ENCODE data around the gene SHB. TPM values are rescaled to one million over a fixed set of nuclear protein-coding genes. Genes with fewer than 3 reads are reported as not detected.

The SHB gene
- total RNA-seq, 4 donors from 2014 or later: 9.7 to 17.5 (median 14.2) TPM

GRCh38 chr9:38092656-38093055 lies 23.6 kb upstream of the SHB start:
- WGBS, 2 donors (ENCODE audit: low coverage in 1 of 2): 90% methylated on average over 2 of the region's 2 CpGs
- no peaks in the 10 kb centered on the region for H3K9me3 ChIP-seq
- ATAC-seq: no peak
- TF ChIP-seq EP300 (IDR thresholded peaks at IDR 0.05) (no peak), POLR2A (IDR thresholded peaks at IDR 0.05) (no peak), POLR2AphosphoS5 (IDR thresholded peaks at IDR 0.05) (no peak), CTCF (IDR thresholded peaks at IDR 0.05) (no peak)
- no peak overlapping the region for H3K27ac ChIP-seq
- H3K36me3 ChIP-seq: no peaks in the 10 kb centered on the region
- H3K4me3 ChIP-seq: no peak overlapping the region
- H3K4me1 ChIP-seq: peaks cover 0 to 9% (median 0%) of the 10 kb centered on the region in 3 donors
- H3K27me3 ChIP-seq: no peaks in the 10 kb centered on the region

DNA sequence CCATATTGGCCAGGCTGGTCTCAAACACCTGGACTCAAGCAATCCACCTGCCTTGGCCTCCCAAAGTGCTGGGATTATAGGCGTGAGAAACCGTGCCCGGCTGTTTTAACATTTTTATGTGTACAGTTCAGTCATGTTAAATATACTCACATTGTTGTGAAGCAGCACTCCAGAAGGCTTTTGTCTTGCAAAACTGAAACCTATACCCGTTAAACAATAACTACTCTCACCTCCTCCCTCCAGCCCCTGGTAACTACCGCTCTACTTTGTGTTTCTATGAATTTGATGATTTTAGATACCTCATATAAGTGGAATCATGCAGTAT lies 23.1 kb upstream of the SHB start:
- H3K4me3 ChIP-seq: no peak overlapping the region
- no peak for ATAC-seq
- WGBS, 2 donors (ENCODE audit: low coverage in 1 of 2): 90 to 100% methylated on average over 1 to 5 of the region's 5 CpGs
- TF ChIP-seq CTCF (IDR thresholded peaks at IDR 0.05): no peak
- no peak for TF ChIP-seq POLR2AphosphoS5 (IDR thresholded peaks at IDR 0.05)
- TF ChIP-seq EP300 (IDR thresholded peaks at IDR 0.05): no peak
- no peak for TF ChIP-seq POLR2A (IDR thresholded peaks at IDR 0.05)
- no peaks in the 10 kb centered on the region for H3K9me3 ChIP-seq
- no peaks in the 10 kb centered on the region for H3K36me3 ChIP-seq
- H3K4me1 ChIP-seq: peaks cover 0 to 9% (median 0%) of the 10 kb centered on the region in 3 donors
- no peak overlapping the region for H3K27ac ChIP-seq
- H3K27me3 ChIP-seq: no peaks in the 10 kb centered on the region

DNA sequence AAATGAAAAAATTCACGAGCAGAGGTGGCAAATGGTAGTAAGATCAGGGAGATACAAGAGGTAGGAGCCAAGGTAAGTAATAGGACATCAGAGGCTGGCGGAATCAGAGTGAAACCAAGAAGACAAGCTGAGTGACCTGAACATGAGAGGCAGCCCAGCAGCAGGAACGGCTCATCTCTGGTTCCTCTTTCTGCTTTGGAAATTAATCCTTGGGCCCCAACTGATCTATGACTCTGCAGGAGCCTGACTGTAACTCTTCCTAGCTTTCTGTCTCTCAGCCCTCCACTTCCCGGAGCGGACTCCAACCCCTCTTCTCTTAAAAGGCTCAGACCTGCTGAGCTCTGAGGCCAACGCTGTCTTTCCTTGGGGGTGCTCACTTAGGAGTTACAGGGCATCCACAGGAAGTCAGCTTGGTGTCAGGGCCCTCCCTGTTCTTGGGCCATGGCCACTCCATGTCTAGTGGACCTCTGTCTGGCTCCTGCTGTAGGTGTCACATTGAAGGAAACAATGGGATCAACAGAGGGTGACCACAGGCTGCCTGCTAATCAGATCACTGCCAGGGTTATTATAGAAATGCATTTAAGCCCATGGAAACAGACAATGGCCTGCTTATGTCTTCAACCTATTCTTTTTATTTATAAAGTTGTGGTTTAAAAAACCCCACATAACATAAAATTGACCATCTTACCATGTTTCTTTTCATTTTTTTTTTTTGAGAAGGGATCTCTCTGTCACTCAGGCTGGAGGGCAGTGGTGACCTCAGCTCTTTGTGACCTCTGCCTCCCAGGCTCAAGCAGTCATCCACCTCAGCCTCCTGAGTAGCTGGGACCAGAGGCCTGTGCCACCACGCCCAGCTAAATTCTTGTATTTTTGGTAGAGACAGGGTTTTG lies 22.5 kb upstream of the SHB start:
- ATAC-seq: no peak
- 79 to 97% methylated on average over 5 to 7 of the region's 7 CpGs for WGBS, 2 donors (ENCODE audit: low coverage in 1 of 2)

GRCh38 chr9:38090170-38090569 lies 21.1 kb upstream of the SHB start:
- no peaks in the 10 kb centered on the region for H3K9me3 ChIP-seq
- 80 to 82% methylated on average over 9 of the region's 9 CpGs for WGBS, 2 donors (ENCODE audit: low coverage in 1 of 2)

More for the DNA sequence above, 22.5 kb upstream of the SHB start:
- H3K27me3 ChIP-seq: no peaks in the 10 kb centered on the region
- peaks cover 0 to 9% (median 0%) of the 10 kb centered on the region in 3 donors for H3K4me1 ChIP-seq
- no peaks in the 10 kb centered on the region for H3K9me3 ChIP-seq
- H3K4me3 ChIP-seq: no peak overlapping the region
- no peak overlapping the region for H3K27ac ChIP-seq
- TF ChIP-seq CTCF (IDR thresholded peaks at IDR 0.05) (no peak), EP300 (IDR thresholded peaks at IDR 0.05) (no peak), POLR2A (IDR thresholded peaks at IDR 0.05) (no peak), POLR2AphosphoS5 (IDR thresholded peaks at IDR 0.05) (no peak)
- no peaks in the 10 kb centered on the region for H3K36me3 ChIP-seq

More at GRCh38 chr9:38090170-38090569, 21.1 kb upstream of the SHB start:
- H3K27me3 ChIP-seq: no peaks in the 10 kb centered on the region
- ATAC-seq: no peak
- H3K4me3 ChIP-seq: no peak overlapping the region
- no peaks in the 10 kb centered on the region for H3K36me3 ChIP-seq
- H3K27ac ChIP-seq: no peak overlapping the region
- H3K4me1 ChIP-seq: peaks cover 0 to 9% (median 0%) of the 10 kb centered on the region in 3 donors
- TF ChIP-seq EP300 (IDR thresholded peaks at IDR 0.05) (no peak), POLR2AphosphoS5 (IDR thresholded peaks at IDR 0.05) (no peak), POLR2A (IDR thresholded peaks at IDR 0.05) (no peak), CTCF (IDR thresholded peaks at IDR 0.05) (no peak)
